ENCODE results near the gene PKDCC. TPM values are rescaled to one million over a fixed set of nuclear protein-coding genes. Genes with fewer than 3 reads are reported as not detected.

Gene PKDCC
- total RNA-seq, 1 experiment from 2014 or later = 12.5 TPM

- no peak for DNase-seq
- Mint-ChIP-seq H3K4me1 (ENCODE audit: low read depth, unreplicated experiment) (peaks cover 36% of the 10 kb centered on the region), H3K27me3 (ENCODE audit: unreplicated experiment) (no peaks in the 10 kb centered on the region), H3K4me3 (ENCODE audit: low read depth, unreplicated experiment) (no peak overlapping the region), H3K27ac (ENCODE audit: unreplicated experiment) (no peak overlapping the region), H3K36me3 (ENCODE audit: insufficient read depth, unreplicated experiment) (peaks cover 4% of the 10 kb centered on the region), H3K9me3 (ENCODE audit: low read depth, unreplicated experiment) (no peaks in the 10 kb centered on the region)
- intact Hi-C loops (cut with micrococcal nuclease; ENCODE audit: unreplicated experiment) = no loop called here
- no TSS peak for BruUV-seq (replicated peaks)
- CTCF ChIA-PET = no interaction called here
- no peak for TF ChIP-seq CTCF (IDR thresholded peaks at IDR 0.05; ENCODE audit: unreplicated experiment)
These were observed 12.2 kb downstream of the PKDCC start for GRCh38 chr2:42060028-42060427.

- no peaks in the 10 kb centered on the region for H3K9me3 Mint-ChIP-seq (ENCODE audit: low read depth, unreplicated experiment)
- H3K36me3 Mint-ChIP-seq (ENCODE audit: insufficient read depth, unreplicated experiment) = peaks cover 4% of the 10 kb centered on the region
- no peak for DNase-seq
- H3K4me3 Mint-ChIP-seq (ENCODE audit: low read depth, unreplicated experiment) = no peak overlapping the region
- H3K4me1 Mint-ChIP-seq (ENCODE audit: low read depth, unreplicated experiment) = peaks cover 27% of the 10 kb centered on the region
- intact Hi-C loops (cut with micrococcal nuclease; ENCODE audit: unreplicated experiment) = no loop called here
- no peak for TF ChIP-seq CTCF (IDR thresholded peaks at IDR 0.05; ENCODE audit: unreplicated experiment)
- no peak overlapping the region for H3K27ac Mint-ChIP-seq (ENCODE audit: unreplicated experiment)
- H3K27me3 Mint-ChIP-seq (ENCODE audit: unreplicated experiment) = no peaks in the 10 kb centered on the region
- no TSS peak for BruUV-seq (replicated peaks)
- CTCF ChIA-PET = interaction anchor here (1.3 kb wide), 1 partner anchor 191 kb away, joined by 4 read pairs; no protein-coding TSS in a partner anchor
These were observed 13.1 kb downstream of the PKDCC start for GRCh38 chr2:42060718-42061619.

GRCh38 chr2:42061839-42062238 lies 14.0 kb downstream of the PKDCC start:
- H3K27ac Mint-ChIP-seq (ENCODE audit: unreplicated experiment) = no peak overlapping the region
- BruUV-seq (replicated peaks) = no TSS peak
- H3K9me3 Mint-ChIP-seq (ENCODE audit: low read depth, unreplicated experiment) = no peaks in the 10 kb centered on the region
- H3K36me3 Mint-ChIP-seq (ENCODE audit: insufficient read depth, unreplicated experiment) = no peaks in the 10 kb centered on the region
- no peak for DNase-seq
- H3K4me3 Mint-ChIP-seq (ENCODE audit: low read depth, unreplicated experiment) = no peak overlapping the region
- intact Hi-C loops (cut with micrococcal nuclease; ENCODE audit: unreplicated experiment) = no loop called here
- H3K4me1 Mint-ChIP-seq (ENCODE audit: low read depth, unreplicated experiment) = peaks cover 18% of the 10 kb centered on the region
- CTCF ChIA-PET = interaction anchor here (1.3 kb wide), 1 partner anchor 192 kb away, joined by 4 read pairs; no protein-coding TSS in a partner anchor
- no peaks in the 10 kb centered on the region for H3K27me3 Mint-ChIP-seq (ENCODE audit: unreplicated experiment)
- TF ChIP-seq CTCF (IDR thresholded peaks at IDR 0.05; ENCODE audit: unreplicated experiment) = no peak

GRCh38 chr2:42063431-42064171 lies 15.8 kb downstream of the PKDCC start:
- H3K4me1 Mint-ChIP-seq (ENCODE audit: low read depth, unreplicated experiment) = peaks cover 14% of the 10 kb centered on the region

More at GRCh38 chr2:42063431-42064171, 15.8 kb downstream of the PKDCC start:
- CTCF ChIA-PET = interaction anchor here (0.7 kb wide), 1 partner anchor 8 kb away, joined by 3 read pairs; no protein-coding TSS in a partner anchor
- Mint-ChIP-seq H3K4me3 (ENCODE audit: low read depth, unreplicated experiment) (no peak overlapping the region), H3K9me3 (ENCODE audit: low read depth, unreplicated experiment) (no peaks in the 10 kb centered on the region), H3K27me3 (ENCODE audit: unreplicated experiment) (no peaks in the 10 kb centered on the region), H3K27ac (ENCODE audit: unreplicated experiment) (no peak overlapping the region), H3K36me3 (ENCODE audit: insufficient read depth, unreplicated experiment) (no peaks in the 10 kb centered on the region)
- intact Hi-C loops (cut with micrococcal nuclease; ENCODE audit: unreplicated experiment) = no loop called here
- BruUV-seq (replicated peaks) = no TSS peak
- DNase-seq = no peak
- no peak for TF ChIP-seq CTCF (IDR thresholded peaks at IDR 0.05; ENCODE audit: unreplicated experiment)

Data from Calu3 (cell line).